Neural cell (in vitro differentiated cells): ENCODE measurements around the gene IRF7. TPM values are rescaled to one million over a fixed set of nuclear protein-coding genes. Genes with fewer than 3 reads are reported as not detected.

Experiments
- H2AFZ ChIP-seq: fragments of 200-600, 300-800 bp; sonication (generic), shearing (Covaris generic); 2 replicates; pipeline ENCODE4 v1.6.0; 2014; ENCODE audit warnings: low read depth, mild to moderate bottlenecking, antibody characterized with exemption, low read length, moderate library complexity
- H3F3A ChIP-seq: fragments of 200-600 bp; shearing (Covaris generic); 2 replicates; pipeline ENCODE4 v1.6.1; 2016; ENCODE audit warnings: mild to moderate bottlenecking, moderate library complexity, mixed read lengths, antibody characterized with exemption, low read length; ENCODE audit not compliant: insufficient read depth, poor library complexity, severe bottlenecking
- H3K27ac ChIP-seq: fragments of 200-600, 300-800 bp; sonication (generic), shearing (Covaris generic); 2 replicates; pipeline ENCODE4 v1.5.1; 2014; ENCODE audit warnings: mild to moderate bottlenecking, low read length, moderate library complexity
- H3K27me3 ChIP-seq: fragments of 300-800, 200-600 bp; sonication (generic), shearing (Covaris generic); 2 replicates; pipeline ENCODE4 v1.6.0; 2014; ENCODE audit warnings: mild to moderate bottlenecking, low read depth, low read length, moderate library complexity; ENCODE audit not compliant: insufficient read depth
- H3K36me3 ChIP-seq: fragments of 300-800, 200-600 bp; sonication (generic), shearing (Covaris generic); 2 replicates; pipeline ENCODE4 v1.5.1; 2014; ENCODE audit warnings: mild to moderate bottlenecking, antibody characterized with exemption, low read length, moderate library complexity; ENCODE audit not compliant: insufficient read depth
- H3K4me2 ChIP-seq: fragments of 300-800, 200-600 bp; sonication (generic), shearing (Covaris generic); 2 replicates; pipeline ENCODE4 v1.6.0; 2014; ENCODE audit warnings: mild to moderate bottlenecking, low read length
- H3K4me3 ChIP-seq: fragments of 300-800, 200-600 bp; sonication (generic), shearing (Covaris generic); 2 replicates; pipeline ENCODE4 v1.5.1; 2014; ENCODE audit warnings: mild to moderate bottlenecking, low read length, moderate library complexity
- H3K79me2 ChIP-seq: fragments of 200-600 bp; shearing (Covaris generic); replicated peaks from 2 replicates; pipeline ENCODE4 v1.6.0; 2014; ENCODE audit warnings: mild to moderate bottlenecking, low read length, moderate library complexity; ENCODE audit not compliant: insufficient read depth
- H3K9ac ChIP-seq: fragments of 300-800, 200-600 bp; sonication (generic), shearing (Covaris generic); 2 replicates; pipeline ENCODE4 v1.6.1; 2016; ENCODE audit warnings: mild to moderate bottlenecking, low read length, mixed read lengths
- H3K9me2 ChIP-seq: fragments of 200-600 bp; shearing (Covaris generic); 2 replicates; pipeline ENCODE4 v1.6.1; 2016; ENCODE audit warnings: mild to moderate bottlenecking, low read length, mixed read lengths; ENCODE audit not compliant: insufficient read depth
- H3K9me3 ChIP-seq: fragments of 200-600, 300-800 bp; sonication (generic), shearing (Covaris generic); 2 replicates; pipeline ENCODE4 v1.6.1; 2016; ENCODE audit warnings: mild to moderate bottlenecking, mixed run types, low read length, moderate library complexity, mixed read lengths
- H4K20me1 ChIP-seq: fragments of 200-600 bp; shearing (Covaris generic); 2 replicates; pipeline ENCODE4 v1.6.1; 2016; ENCODE audit warnings: mild to moderate bottlenecking, mixed run types; ENCODE audit not compliant: insufficient read depth
- CTCF ChIP-seq: fragments of 450-650 bp; IDR thresholded peaks from 2 replicates; pipeline ENCODE4 v1.5.1; 2014; ENCODE audit warnings: antibody characterized with exemption, mild to moderate bottlenecking, moderate library complexity; ENCODE audit not compliant: poor library complexity, severe bottlenecking
- EP300 ChIP-seq: fragments of 450-650 bp; conservative IDR thresholded peaks from 2 replicates; pipeline ENCODE4 v1.6.1; 2014; ENCODE audit warnings: antibody characterized with exemption, mild to moderate bottlenecking, moderate library complexity; ENCODE audit not compliant: poor library complexity, severe bottlenecking
- EZH2 ChIP-seq: fragments of 200-600, 300-800 bp; shearing (Covaris generic), sonication (generic); IDR thresholded peaks from 2 replicates; pipeline ENCODE4 v1.6.1; 2014; ENCODE audit warnings: antibody characterized with exemption, low read length, borderline replicate concordance, mild to moderate bottlenecking; ENCODE audit not compliant: insufficient read depth, poor library complexity, severe bottlenecking
- MXI1 ChIP-seq: fragments of 450-650 bp; conservative IDR thresholded peaks from 2 replicates; pipeline ENCODE4 v1.6.1; 2014; ENCODE audit warnings: antibody characterized with exemption, mild to moderate bottlenecking; ENCODE audit not compliant: poor library complexity, severe bottlenecking
- POLR2AphosphoS5 ChIP-seq: IDR thresholded peaks from 2 replicates; pipeline ENCODE4 v1.6.1; 2012
- RAD21 ChIP-seq: fragments of 450-650 bp; conservative IDR thresholded peaks from 2 replicates; pipeline ENCODE4 v1.6.1; 2014; ENCODE audit warnings: antibody characterized with exemption, mild to moderate bottlenecking, moderate library complexity
- REST ChIP-seq: IDR thresholded peaks from 2 replicates; pipeline ENCODE4 v1.6.1; 2012; ENCODE audit warnings: borderline replicate concordance
- SMC3 ChIP-seq: fragments of 450-650 bp; conservative IDR thresholded peaks from 2 replicates; pipeline ENCODE4 v1.6.1; 2014; ENCODE audit warnings: antibody characterized with exemption, mild to moderate bottlenecking, moderate library complexity; ENCODE audit not compliant: poor library complexity
- TAF1 ChIP-seq: IDR thresholded peaks from 2 replicates; pipeline ENCODE4 v1.6.1; 2012; ENCODE audit warnings: low read depth
- polyA plus RNA-seq: library from polyadenylated mRNA; depleted of rRNA; stranded (reverse); fragments of >200 nt; gene quantifications from 2 replicates; pipeline ENCODE4 v1.2.3, GENCODE V29; 2014

Gene IRF7
- polyA plus RNA-seq, 1 donor from 2014 or later: 1.1 TPM

GRCh38 chr11:660281-660680 is 44.5 kb upstream of the IRF7 start:
- H3K36me3 ChIP-seq: no peaks in the 10 kb centered on the region
- H3K4me2 ChIP-seq: no peak overlapping the region

GRCh38 chr11:659532-660085 is 43.9 kb upstream of the IRF7 start:
- H3K9me2 ChIP-seq: no peaks in the 10 kb centered on the region
- no peaks in the 10 kb centered on the region for H3K36me3 ChIP-seq
- no peak overlapping the region for H3K4me3 ChIP-seq
- no peaks in the 10 kb centered on the region for H3K27me3 ChIP-seq
- no peaks in the 10 kb centered on the region for H3K9me3 ChIP-seq
- no peak overlapping the region for H3K9ac ChIP-seq
- no peak overlapping the region for H3K4me2 ChIP-seq
- H4K20me1 ChIP-seq: no peaks in the 10 kb centered on the region
- H3K27ac ChIP-seq: no peak overlapping the region
- no peak overlapping the region for H2AFZ ChIP-seq
- H3F3A ChIP-seq: no peaks in the 10 kb centered on the region
- H3K79me2 ChIP-seq: no peaks in the 10 kb centered on the region
- no peak for TF ChIP-seq MXI1
- TF ChIP-seq REST: no peak
- TF ChIP-seq RAD21: no peak
- TF ChIP-seq SMC3: no peak
- no peak for TF ChIP-seq CTCF
- TF ChIP-seq TAF1: no peak

More at GRCh38 chr11:660281-660680, 44.5 kb upstream of the IRF7 start:
- H3K9ac ChIP-seq: no peak overlapping the region
- H2AFZ ChIP-seq: no peak overlapping the region
- H3K79me2 ChIP-seq: no peaks in the 10 kb centered on the region
- H3F3A ChIP-seq: no peaks in the 10 kb centered on the region
- H3K27ac ChIP-seq: no peak overlapping the region
- no peak overlapping the region for H3K4me3 ChIP-seq
- no peaks in the 10 kb centered on the region for H4K20me1 ChIP-seq
- H3K9me3 ChIP-seq: no peaks in the 10 kb centered on the region
- H3K27me3 ChIP-seq: no peaks in the 10 kb centered on the region
- H3K9me2 ChIP-seq: no peaks in the 10 kb centered on the region
- TF ChIP-seq EP300: no peak
- TF ChIP-seq POLR2AphosphoS5: no peak
- TF ChIP-seq TAF1: no peak
- no peak for TF ChIP-seq CTCF
- no peak for TF ChIP-seq EZH2
- TF ChIP-seq REST: no peak
- TF ChIP-seq SMC3: no peak
- TF ChIP-seq MXI1: no peak
- no peak for TF ChIP-seq RAD21
